Right lobe of liver (tissue), 4 donors: ENCODE measurements around the gene RALGPS1.

Experiments
- POLR2A ChIP-seq: fragments of 450-650 bp; IDR thresholded peaks from one replicate; pipeline ENCODE4 v1.6.1; 2017; ENCODE audit warnings: antibody characterized with exemption, mild to moderate bottlenecking
- TF ChIP-seq, protein P1 (sequence below), 4 donors: fragments of 200-600 bp in 3 of 4; fragments of 450-650 bp in 1 of 4; IDR thresholded peaks; one replicate each; pipeline versions ENCODE4 v1.5.1 to v1.8.0; 2016 to 2022; ENCODE audit warnings: antibody characterized with exemption in 4 of 4, mild to moderate bottlenecking in 2 of 4
- donor health status: DM: no; HTN: no; CAD: no.
- donor health status: DM: no; HTN: no; CAD: no.
- donor health status: DM: no; HTN: yes; CAD: no.

DNA sequence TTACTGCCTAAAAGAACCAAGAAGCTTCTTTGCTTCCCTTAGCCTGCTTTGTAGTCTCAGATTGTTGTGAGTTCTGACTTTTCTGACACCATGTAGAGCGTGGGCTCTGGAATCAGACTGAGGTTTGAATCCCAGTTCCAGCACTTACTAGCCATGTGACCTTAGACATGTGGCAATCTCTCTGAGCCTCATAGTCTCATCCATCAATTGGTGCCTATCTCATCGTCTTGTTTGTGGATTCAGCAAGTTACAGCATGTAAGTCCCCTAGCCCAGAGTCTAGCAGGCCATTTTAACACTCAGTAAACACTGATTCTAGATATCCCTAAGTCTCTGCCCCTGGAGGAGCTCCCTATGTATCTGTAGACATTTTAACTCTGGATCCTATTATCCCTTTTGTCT, 113.1 kb downstream of the RALGPS1 start:
- TF ChIP-seq, protein P1, sequence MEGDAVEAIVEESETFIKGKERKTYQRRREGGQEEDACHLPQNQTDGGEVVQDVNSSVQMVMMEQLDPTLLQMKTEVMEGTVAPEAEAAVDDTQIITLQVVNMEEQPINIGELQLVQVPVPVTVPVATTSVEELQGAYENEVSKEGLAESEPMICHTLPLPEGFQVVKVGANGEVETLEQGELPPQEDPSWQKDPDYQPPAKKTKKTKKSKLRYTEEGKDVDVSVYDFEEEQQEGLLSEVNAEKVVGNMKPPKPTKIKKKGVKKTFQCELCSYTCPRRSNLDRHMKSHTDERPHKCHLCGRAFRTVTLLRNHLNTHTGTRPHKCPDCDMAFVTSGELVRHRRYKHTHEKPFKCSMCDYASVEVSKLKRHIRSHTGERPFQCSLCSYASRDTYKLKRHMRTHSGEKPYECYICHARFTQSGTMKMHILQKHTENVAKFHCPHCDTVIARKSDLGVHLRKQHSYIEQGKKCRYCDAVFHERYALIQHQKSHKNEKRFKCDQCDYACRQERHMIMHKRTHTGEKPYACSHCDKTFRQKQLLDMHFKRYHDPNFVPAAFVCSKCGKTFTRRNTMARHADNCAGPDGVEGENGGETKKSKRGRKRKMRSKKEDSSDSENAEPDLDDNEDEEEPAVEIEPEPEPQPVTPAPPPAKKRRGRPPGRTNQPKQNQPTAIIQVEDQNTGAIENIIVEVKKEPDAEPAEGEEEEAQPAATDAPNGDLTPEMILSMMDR (IDR thresholded peaks at IDR 0.05), result no peak
- TF ChIP-seq POLR2A, result no peak
